ENCODE results near the gene C17orf100.
"Not testable (repeated sequence)": the region's sequence is repeated elsewhere in the genome, so short reads cannot be mapped to it uniquely, and the experiment has no call there.

C17orf100 gene

GRCh38 chr17:6691958-6692357 is 40.4 kb downstream of the C17orf100 start:
- not testable (repeated sequence) for DNase-seq (ENCODE audit: low read depth in 2 of 2)

GRCh38 chr17:6695051-6695450 is 43.5 kb downstream of the C17orf100 start:
- DNase-seq (ENCODE audit: low read depth in 2 of 2): no peak

DNA sequence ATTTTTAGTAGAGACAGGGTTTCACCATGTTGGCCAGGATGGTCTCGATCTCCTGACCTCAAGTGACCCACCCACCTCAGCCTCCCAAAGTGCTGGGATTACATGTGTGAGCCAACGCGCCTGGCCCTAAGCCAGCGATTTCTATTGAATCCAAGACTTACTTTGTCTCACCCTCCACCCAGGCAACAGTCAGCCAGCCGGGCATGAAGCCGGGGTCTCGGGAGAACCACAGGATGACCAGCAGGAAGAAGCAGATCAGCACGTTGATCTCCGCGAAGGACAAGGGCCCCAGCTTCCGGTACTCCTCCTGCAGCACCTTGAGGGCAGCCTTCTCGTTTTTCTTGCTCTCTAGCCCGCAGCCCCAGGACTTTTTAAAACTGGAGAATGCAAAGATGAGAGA is 44.0 kb downstream of the C17orf100 start:
- no peak for DNase-seq (ENCODE audit: low read depth in 2 of 2)

DNA sequence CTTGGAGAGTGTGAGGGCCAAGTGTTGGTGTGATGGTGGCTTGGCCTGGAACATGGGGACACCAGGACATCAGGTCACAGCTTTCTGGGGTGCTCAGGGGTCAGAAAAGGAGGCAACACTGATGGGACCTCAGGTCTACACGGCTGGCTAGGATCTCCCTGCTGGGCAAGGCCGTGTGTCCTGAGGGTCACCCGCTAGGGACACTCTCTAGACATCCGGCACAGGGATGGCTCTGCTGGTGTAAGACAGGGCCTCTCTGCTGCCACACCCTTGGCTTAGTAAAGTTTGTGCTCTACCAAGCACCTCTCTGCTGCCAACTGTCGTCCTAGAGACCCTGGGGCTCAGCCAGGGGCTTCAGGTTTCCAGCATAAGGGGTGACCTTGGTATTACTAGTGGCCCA is 45.3 kb downstream of the C17orf100 start:
- DNase-seq (ENCODE audit: low read depth in 2 of 2): no peak

- no peak for DNase-seq (ENCODE audit: low read depth in 2 of 2)
Measured at GRCh38 chr17:6698004-6698403, 46.4 kb downstream of the C17orf100 start.

- no peak for DNase-seq (ENCODE audit: low read depth in 2 of 2)
Measured at GRCh38 chr17:6699997-6700947, 48.7 kb downstream of the C17orf100 start.

DNA sequence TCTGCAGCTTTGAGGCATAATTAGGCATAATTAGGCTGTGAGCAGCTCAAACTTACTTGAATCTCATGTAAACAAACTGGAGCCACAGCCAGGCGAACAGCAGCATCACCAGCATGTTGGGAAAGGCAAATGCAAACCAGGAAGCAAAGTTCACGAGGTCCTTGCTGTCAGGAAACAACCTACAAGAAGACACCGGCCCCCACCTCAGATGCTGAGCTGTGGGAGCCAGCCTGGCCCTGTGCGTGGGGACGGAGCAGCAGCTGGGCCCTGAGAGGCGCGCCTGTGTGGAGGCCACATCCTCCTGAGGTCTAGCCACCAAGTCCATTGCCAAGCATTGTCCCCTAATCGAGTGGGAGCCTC is 49.4 kb downstream of the C17orf100 start:
- no peak for DNase-seq (ENCODE audit: low read depth in 2 of 2)

DNA sequence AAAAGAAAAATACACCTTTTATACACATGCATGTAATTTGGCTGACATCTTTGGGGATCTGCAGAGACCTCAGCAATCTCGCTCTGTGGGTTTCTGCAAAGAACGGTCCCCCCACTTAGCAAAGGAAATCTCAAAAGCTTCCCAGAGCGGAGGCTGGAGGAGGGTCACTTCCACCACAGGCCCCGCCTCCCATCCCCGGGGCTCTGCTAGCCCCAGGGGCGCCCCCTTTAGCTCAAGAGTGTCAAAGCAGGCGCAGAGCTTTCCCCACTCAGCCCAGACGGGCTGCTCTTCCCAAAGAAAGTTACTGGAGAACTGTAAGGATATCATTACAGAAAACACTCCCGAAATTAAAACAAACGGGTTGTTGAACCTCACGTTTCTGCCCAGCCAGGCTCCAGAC is 50.2 kb downstream of the C17orf100 start:
- no peak for DNase-seq (ENCODE audit: low read depth in 2 of 2)

DNA sequence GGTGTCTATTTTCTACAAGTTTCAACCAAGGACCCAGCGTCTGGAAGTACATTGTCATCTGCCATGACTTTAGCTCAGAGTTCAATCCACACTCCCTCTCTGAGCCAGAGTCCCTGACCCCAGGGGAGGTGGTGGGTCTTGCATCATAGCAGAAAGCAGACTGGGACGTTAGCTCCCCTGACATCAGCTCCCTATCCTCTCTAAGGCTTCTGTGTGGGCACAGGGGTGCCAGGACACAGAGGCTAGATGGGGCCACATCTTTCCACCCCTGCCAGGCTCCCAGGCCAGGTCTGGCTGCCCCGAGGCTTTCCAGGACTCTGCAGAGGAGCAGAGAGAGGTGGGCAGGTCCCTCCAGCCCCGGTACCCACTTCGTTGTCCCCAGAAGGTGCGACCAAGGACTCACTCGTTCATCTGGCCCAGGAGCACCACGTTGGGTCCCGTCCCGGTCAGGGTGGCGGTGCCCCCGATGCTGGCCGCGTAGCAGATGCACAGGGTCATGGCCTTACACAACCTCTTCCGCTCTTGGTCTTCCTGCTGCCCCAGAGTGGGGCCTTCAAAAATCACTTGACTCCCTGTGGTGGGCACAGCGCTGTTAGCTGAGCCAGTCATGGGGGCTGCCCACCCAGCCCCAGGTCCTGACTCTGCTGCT is 51.1 kb downstream of the C17orf100 start:
- no peak for DNase-seq (ENCODE audit: low read depth in 2 of 2)
